Mesothelial cell of epicardium (in vitro differentiated cells): ENCODE measurements around the gene RAD51B. TPM values are rescaled to one million over a fixed set of nuclear protein-coding genes. Genes with fewer than 3 reads are reported as not detected.

ENCODE experiments used
- DNase-seq, 2 experiments: peaks; one replicate each; pipeline ENCODE4 v3.0.0; 2021; ENCODE audit warnings: low spot score in 2 of 2; ENCODE audit not compliant: unreplicated experiment in 2 of 2
- H3K27ac Mint-ChIP-seq: 2 replicates; pipeline ENCODE4 v1.8.0; 2021; ENCODE audit warnings: mixed read lengths
- H3K27me3 Mint-ChIP-seq: 2 replicates; pipeline ENCODE4 v1.8.0; 2021; ENCODE audit warnings: low read depth, mixed read lengths
- H3K36me3 Mint-ChIP-seq: 2 replicates; pipeline ENCODE4 v1.8.0; 2021; ENCODE audit warnings: mixed read lengths
- H3K4me1 Mint-ChIP-seq: 2 replicates; pipeline ENCODE4 v1.8.0; 2021; ENCODE audit warnings: mixed read lengths
- H3K4me3 Mint-ChIP-seq: 2 replicates; pipeline ENCODE4 v1.8.0; 2021; ENCODE audit warnings: mild to moderate bottlenecking, moderate library complexity, mixed read lengths
- H3K9me3 Mint-ChIP-seq: 2 replicates; pipeline ENCODE4 v1.8.0; 2021; ENCODE audit warnings: mixed read lengths
- CTCF ChIP-seq: fragments of 200-600 bp; sonication (generic); IDR thresholded peaks from one replicate; pipeline ENCODE4 v1.5.0; 2021; ENCODE audit warnings: antibody characterized with exemption; ENCODE audit not compliant: unreplicated experiment
- total RNA-seq: library from RNA; stranded (reverse); gene quantifications from 3 replicates; pipeline ENCODE4 v1.2.1, GENCODE V29; 2021

RAD51B gene
- total RNA-seq, 1 donor from 2014 or later = 34.7 TPM

GRCh38 chr14:67853715-67854114 lies 34.1 kb downstream of the RAD51B start:
- no peak overlapping the region for H3K27ac Mint-ChIP-seq
- no peak for TF ChIP-seq CTCF
- DNase-seq = no peak
- no peaks in the 10 kb centered on the region for H3K27me3 Mint-ChIP-seq
- no peak overlapping the region for H3K4me3 Mint-ChIP-seq
- H3K4me1 Mint-ChIP-seq = peaks cover 7% of the 10 kb centered on the region
- H3K36me3 Mint-ChIP-seq = peaks cover 10% of the 10 kb centered on the region
- peaks cover 11% of the 10 kb centered on the region for H3K9me3 Mint-ChIP-seq

GRCh38 chr14:67856827-67857226 lies 37.2 kb downstream of the RAD51B start:
- Mint-ChIP-seq H3K27me3 (no peaks in the 10 kb centered on the region), H3K4me1 (peaks cover 8% of the 10 kb centered on the region), H3K27ac (no peak overlapping the region)

GRCh38 chr14:67857778-67858350 lies 38.3 kb downstream of the RAD51B start:
- Mint-ChIP-seq H3K9me3 (no peaks in the 10 kb centered on the region), H3K27ac (no peak overlapping the region), H3K4me3 (no peak overlapping the region), H3K27me3 (no peaks in the 10 kb centered on the region), H3K36me3 (no peaks in the 10 kb centered on the region), H3K4me1 (peaks cover 8% of the 10 kb centered on the region)
- no peak for DNase-seq
- TF ChIP-seq CTCF = no peak

More at GRCh38 chr14:67856827-67857226, 37.2 kb downstream of the RAD51B start:
- DNase-seq = no peak
- Mint-ChIP-seq H3K36me3 (no peaks in the 10 kb centered on the region), H3K9me3 (no peaks in the 10 kb centered on the region), H3K4me3 (no peak overlapping the region)
- no peak for TF ChIP-seq CTCF

GRCh38 chr14:67859169-67859749 lies 39.7 kb downstream of the RAD51B start:
- no peak for TF ChIP-seq CTCF
- no peak overlapping the region for H3K27ac Mint-ChIP-seq
- H3K4me3 Mint-ChIP-seq = no peak overlapping the region
- no peaks in the 10 kb centered on the region for H3K36me3 Mint-ChIP-seq
- H3K9me3 Mint-ChIP-seq = no peaks in the 10 kb centered on the region
- peaks cover 9% of the 10 kb centered on the region for H3K4me1 Mint-ChIP-seq
- no peaks in the 10 kb centered on the region for H3K27me3 Mint-ChIP-seq
- no peak for DNase-seq

- H3K4me1 Mint-ChIP-seq = peaks cover 8% of the 10 kb centered on the region
- H3K4me3 Mint-ChIP-seq = no peak overlapping the region
- H3K9me3 Mint-ChIP-seq = peaks cover 10% of the 10 kb centered on the region
- DNase-seq = no peak
- H3K27ac Mint-ChIP-seq = no peak overlapping the region
- H3K27me3 Mint-ChIP-seq = no peaks in the 10 kb centered on the region
- peaks cover 20% of the 10 kb centered on the region for H3K36me3 Mint-ChIP-seq
- no peak for TF ChIP-seq CTCF
Observed at GRCh38 chr14:67863223-67863622, 43.6 kb downstream of the RAD51B start.
